HT1080 (cell line): Measurements from ENCODE around the gene IL17A. TPM values are rescaled to one million over a fixed set of nuclear protein-coding genes. Genes with fewer than 3 reads are reported as not detected.

Source experiments
- DNase-seq: peaks from one replicate; pipeline ENCODE4 v3.0.0-alpha.2; 2015; ENCODE audit warnings: low read depth
- polyA plus RNA-seq, 2 experiments: library from polyadenylated mRNA; depleted of rRNA; stranded (reverse); fragments of >200 nt; gene quantifications; 2 replicates each; pipeline ENCODE4 v1.2.3, GENCODE V29; 2015
- total RNA-seq: library from RNA; depleted of rRNA; stranded (reverse); fragments of >200 nt; shearing (Covaris generic); gene quantifications from 2 replicates; pipeline ENCODE4 v1.2.3, GENCODE V29; 2014; rRNA removed

The IL17A gene
- total RNA-seq = not detected in 2 replicates
- polyA plus RNA-seq (2015; cell fraction: cytosol; rRNA removed) = not detected in 2 replicates
- polyA plus RNA-seq (2015; cell fraction: nucleus; rRNA removed) = not detected in 2 replicates

DNA sequence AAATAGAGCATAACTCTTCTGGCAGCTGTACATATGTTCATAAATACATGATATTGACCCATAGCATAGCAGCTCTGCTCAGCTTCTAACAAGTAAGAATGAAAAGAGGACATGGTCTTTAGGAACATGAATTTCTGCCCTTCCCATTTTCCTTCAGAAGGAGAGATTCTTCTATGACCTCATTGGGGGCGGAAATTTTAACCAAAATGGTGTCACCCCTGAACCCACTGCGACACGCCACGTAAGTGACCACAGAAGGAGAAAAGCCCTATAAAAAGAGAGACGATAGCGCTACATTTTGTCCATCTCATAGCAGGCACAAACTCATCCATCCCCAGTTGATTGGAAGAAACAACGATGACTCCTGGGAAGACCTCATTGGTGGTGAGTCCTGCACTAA lies at the start of gene IL17A:
IL17A (plus strand) TSS at position 301 of the 400 bp plus-strand sequence; CDS start at position 358, 57 bp downstream.
- no peak for DNase-seq

DNA sequence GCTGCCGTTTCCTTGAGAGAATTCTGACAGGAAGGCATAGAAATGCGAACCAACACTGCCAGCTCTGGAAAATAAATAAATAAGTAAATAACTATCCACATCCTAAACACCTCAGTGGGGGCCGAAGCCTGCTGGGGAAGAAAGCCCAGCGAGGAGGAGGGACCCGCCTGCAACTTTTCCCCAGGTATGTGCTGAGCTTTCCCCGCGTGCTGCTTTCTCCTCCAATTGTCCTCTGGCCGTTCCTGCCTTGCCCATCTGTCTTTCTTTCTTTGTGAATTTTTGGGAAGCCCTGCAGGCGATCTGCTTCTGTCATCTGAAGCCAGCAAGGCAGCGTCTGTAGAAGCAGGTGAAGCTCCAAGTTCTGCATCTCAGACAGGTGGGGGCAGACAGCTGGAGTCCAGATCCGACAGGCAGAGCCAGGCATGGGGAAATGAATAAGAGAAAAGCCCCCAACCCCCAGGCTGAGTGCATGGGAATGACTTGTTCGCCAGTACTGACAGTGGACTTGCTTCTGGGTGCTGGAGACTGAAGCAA lies 49.2 kb upstream of the IL17A start:
- DNase-seq = no peak

DNA sequence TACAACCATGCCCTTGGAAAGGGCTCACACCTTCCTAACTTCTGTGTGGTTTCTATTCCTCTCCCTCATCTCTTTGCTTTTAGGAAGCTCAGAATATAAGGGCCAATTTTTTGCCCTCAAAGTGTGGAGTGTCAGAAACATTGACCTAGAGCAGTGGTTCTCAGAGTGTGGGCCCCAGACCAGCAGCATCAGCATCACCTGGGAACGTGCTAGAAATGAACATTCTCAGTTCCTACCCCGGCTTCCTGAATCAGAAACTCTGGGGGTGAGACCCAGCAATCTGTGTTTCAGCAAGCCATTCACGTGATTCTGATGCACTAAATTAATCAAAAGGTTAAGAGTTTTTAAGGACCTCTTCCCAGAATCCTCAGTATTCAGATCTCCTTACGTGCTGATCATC lies 47.9 kb upstream of the IL17A start:
- DNase-seq = no peak

DNA sequence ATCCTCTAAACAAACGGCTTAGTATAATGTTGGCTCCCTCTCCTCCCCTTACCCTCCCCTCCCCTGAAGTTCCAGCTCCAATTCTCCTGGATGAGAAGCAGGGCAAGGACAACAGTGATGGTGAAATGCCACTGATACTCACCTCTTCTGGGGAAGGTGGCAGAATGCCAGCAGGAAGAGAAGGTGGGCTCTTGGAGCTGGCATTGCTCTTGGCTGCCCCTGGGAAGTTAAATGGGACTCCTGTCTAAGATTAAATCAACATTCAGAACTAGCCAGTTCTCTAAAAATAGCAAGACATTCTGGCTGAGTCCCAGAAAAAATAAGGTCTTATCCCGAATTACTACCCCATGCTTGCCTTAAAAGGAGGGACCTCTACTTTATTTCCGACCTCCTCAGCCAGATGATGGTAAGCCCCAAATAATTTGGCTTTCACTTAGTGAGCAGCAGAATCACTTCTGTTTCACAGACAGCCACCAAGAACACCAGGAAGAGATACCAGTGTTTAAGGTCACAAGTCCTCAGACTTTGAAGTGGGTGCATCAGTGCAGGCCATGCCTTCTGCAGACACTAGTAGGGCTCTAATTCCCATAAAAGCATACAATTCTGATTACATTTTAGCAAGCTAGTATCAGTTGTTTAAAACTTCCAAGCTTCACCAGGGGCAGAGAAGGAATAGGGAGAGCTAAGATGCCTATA lies 46.0 kb upstream of the IL17A start:
- DNase-seq = no peak

DNA sequence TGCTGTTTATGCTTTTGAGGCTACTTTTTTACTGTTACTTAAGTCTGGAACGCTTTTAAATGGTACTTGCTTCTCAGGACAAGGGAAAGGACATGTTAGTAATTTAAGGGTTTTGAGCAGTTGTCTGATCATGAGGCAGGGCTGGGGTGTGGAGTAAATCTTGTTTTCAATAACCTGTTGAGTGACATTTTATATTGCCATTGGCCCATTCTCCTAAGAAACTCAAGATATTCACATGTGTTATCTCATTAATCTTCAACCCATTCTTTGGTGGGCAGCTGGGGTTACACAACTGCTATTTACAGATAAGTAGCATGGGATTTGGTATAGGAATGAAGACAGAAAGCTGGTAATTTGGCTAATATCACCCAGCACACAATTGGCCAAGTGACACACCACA lies 44.6 kb upstream of the IL17A start:
- DNase-seq = no peak

DNA sequence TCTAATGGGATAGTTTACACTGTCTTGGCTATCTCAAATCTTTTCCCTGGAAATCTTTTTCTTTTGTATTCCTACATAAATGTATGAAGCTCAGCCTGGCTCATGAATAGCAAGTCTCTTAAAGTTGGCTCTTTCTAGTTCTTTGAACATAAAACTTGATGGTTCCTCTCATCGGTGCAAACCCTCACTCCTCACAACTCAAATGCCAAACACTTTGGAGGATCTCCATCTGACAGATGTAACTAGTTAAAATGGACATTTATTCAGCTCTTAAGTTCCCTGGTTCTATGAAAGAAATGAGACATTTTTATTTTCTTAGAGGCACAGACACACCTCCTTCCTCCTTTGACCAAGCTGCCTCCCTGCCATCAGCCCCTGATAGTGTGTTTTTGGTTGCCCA lies 43.6 kb upstream of the IL17A start:
- DNase-seq = no peak

DNA sequence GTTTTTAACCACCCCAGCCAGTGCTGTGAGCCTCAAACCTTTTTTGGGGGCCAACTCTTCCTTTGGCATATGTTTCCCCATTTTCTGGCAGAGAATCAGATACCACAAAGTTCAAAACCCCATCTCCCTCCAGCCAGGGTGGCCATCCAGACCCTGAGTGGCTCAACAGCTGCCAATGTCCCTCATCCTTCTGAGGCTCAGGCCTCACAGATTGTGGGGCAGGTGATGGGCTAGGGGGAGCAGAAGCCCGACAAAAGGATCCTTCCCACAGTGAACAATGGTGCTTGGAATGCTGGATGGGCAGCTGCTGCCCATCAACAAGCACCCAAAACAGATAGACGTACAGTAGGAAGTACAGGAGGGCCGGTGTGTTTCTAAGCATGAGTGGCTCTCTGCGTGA lies 42.6 kb upstream of the IL17A start:
- DNase-seq = no peak

DNA sequence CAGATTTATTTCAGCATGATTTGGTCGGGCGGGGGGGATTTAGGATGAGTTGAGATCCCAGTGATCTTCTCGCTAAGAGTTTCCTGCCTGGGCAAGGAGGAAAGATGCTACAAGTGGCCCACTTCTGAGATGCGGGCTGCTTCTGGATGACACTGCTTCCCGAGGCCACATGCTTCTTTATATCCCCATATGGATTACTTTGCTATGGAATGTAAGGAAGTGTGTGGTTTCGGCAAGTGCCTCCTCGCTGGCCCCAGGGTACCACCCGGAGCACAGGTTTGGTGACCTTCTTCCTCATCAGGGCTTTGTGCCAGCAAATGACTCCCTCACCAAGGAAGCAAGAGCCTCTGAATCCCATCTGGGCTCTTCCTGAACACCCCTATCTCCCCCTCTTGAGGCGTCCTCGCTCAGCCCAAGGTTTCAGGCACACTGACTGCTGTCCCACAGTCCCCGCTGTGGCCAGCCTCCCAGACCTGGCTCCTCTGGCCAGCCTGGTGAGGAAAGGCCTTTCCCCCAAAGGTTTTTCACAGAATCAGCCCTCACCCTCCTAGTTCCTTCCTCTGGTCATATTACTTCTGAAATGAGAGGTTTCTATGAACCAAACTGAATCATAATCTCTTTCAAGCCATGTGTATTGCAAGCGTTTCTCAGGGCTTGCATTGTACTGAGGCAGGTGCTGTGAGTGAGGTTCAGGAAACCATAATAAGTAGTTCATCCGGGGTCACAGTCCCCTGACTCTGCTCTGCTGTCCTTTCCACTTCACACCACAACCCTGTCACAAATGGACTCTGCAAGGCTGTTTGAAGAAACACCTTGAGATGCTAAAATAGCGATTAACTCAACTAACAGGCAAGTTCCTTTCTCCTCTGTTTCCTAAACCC lies 41.7 kb upstream of the IL17A start:
- no peak for DNase-seq

DNA sequence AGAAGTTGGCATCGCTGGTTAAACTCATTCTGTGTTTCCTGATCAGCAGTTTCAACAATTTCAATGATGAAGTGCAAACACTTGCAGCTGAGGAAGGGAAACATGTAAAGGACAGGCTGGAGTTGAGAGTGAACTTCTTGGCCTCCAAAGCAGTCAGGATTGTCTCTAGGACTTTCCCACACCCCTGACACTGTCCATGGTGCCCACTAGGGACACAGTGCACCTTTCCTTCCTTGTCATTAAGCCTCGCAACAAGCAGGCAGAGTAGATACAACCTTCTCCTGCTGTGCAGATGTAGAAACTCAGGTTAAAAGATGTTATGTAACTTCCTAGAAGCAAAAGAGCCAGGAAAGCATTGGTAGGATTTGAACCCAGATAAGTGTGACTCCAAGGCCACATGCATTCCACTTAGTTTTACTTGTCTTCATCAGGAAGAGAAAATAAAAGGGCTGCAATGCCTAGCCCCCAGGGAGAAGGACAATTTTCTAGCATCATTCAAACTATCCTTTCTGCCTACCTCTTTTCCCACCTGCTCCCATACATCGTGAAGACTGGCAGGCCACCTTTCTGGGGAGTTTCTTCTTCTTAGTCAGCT lies 39.2 kb upstream of the IL17A start:
- no peak for DNase-seq

DNA sequence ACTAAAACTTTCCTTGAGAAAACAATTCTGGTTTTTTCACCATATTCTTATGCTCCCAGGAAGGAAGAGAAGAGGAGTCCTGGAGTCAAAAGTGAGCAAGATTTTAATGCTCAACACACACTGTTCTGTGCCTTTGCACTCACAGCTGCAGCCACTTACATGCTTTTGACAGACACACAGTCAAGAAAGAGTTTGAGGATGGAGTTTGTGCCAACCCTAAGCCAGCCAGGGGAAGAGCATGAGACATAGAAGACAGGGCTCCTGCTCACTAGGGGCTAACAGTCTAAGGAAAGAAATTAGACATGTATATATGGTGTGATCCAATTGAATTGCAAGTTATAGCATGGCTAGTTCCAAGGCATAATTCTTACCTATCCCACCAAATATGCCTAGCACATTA lies 37.1 kb upstream of the IL17A start:
- no peak for DNase-seq

DNA sequence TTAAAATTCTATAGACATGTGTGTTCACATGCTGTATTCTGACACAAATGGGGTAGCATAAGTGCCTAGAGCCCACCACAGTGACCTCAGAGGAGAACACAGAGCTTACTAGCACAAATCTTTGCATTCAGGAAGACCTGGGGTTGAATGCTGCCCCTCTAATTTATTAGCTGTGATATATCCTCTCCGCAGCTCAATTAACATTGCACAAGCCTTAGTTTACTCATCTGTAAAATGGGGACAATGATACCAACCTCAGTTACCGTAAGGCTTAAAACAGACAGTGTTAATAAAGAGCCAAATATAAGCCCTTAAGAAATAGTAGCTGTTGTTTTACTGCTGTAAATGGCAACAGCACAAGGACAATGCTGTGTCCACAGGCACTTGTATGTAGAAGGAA lies 36.2 kb upstream of the IL17A start:
- no peak for DNase-seq

DNA sequence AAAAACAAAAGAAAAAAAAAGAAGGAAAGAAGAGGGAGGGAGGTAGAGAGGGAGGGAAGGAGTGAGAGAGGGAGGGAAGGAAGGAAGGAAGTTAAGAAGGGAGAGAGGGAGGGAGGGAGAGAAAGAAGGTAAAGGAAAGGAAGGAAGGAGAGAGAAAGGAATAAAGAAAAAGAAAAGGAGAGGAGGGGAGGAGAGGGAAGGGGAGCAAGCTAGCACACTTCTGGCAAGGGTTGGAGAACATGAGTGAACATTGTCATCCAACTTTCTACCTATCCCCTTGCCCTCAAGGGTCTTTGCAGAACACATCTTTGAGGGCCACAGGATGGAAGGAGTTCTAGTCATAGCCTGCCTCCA lies 34.1 kb upstream of the IL17A start:
- no peak for DNase-seq

DNA sequence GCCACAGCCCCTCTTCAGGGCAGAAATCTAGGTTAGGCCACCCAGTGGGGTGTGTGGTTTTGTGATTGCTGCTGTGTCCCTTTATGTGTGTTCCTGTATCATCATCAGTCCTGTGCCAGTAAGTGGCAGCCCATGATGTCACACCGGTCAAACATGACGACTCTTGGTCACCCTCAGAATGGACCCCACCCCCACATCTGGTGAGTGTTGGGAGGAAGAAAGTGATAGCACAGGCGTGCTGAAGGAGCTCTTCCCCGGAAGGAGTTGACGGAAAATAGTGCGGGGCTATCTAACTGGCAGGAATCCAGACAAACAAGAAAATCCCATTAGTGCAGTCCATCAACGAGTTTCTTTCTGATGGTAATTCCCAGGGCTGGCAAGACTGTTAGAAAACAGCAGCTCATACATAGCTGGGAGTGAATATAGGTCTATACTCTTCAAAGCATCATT lies 33.4 kb upstream of the IL17A start:
- DNase-seq = no peak

DNA sequence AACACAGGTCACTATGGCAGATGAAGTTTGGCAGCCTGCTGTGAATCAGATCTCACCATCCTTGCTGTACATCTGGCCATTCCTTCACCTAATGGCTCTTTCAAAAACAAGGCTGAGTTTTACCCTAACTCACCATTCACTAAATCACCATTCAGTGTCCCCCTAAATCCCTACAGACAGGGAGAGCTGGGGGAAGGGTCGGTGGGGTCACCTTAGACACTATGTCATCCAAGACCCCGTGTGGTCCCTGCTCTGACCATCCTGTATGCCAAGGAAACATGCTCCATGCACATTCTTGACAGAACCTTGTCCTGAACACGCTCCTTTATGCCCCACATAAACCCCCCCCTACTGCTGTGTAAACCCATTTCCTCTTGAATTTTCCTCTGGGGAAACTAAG lies 31.8 kb upstream of the IL17A start:
- DNase-seq = no peak

DNA sequence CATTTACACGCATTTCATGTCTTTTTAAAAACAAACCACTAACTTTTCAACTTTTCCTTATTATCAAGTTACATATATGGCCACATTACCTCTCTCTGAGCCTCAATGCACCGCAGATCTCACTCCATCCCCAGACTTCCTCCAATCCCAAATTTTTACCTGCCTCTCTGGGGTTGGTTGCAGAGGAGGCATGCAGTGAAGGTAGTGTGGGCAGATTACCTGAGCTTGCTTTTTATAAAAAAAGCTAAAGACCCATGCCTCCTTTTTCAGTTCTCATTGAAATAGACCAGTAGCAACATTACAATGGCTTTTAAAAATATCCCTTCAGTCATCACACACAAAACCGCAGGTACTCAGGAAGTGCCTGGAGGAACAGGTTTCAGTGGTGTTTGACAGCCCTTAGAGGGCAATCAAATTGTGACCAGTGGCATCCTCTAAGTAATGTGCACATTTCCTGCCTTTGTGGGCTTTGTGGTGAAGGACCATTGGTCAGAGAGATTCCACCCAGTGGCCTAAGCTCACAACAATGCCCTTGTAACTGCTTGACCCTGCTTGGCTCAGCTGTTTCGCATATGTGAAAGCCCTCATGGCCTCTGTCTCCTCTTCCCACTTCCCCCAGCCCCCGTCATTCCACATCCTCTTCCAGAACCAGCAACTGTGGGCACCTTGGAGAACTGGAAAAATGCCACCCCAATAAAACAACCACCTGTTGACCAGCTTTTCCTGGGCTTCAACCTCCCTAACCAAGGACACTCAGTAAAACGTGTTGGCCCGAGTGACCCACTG lies 30.2 kb upstream of the IL17A start:
- DNase-seq = peak; percentile 87

DNA sequence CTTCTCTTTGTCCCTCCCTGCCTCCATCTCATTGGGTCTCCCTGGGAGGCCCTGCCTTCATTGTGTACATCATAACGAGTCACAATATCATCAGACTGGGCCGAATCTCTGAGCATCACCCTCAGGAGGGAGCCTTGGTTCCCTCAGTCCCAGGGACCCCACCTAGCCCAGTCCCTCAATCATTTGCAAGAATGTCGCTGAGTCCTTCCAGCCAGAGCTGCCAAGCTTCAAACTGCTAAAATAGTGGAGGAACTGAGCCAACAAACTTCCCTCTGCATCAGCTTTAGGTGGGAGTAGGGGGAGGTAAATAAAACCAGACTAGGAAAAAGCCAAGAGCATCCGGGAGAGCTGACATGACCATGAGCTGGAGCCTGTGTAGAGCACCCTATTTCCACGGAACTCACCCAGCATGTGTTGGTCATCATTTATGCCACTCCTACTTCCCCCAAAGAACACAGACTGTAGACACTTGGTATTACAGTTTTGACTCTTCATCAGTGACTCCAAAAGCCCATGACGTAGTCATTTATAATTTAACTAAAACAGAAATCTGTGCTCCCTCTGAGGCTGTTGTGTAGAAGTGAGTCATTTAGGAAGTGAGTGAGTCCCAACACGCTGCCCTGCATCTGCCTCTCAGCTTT lies 28.8 kb upstream of the IL17A start:
- peak; percentile 87 for DNase-seq

DNA sequence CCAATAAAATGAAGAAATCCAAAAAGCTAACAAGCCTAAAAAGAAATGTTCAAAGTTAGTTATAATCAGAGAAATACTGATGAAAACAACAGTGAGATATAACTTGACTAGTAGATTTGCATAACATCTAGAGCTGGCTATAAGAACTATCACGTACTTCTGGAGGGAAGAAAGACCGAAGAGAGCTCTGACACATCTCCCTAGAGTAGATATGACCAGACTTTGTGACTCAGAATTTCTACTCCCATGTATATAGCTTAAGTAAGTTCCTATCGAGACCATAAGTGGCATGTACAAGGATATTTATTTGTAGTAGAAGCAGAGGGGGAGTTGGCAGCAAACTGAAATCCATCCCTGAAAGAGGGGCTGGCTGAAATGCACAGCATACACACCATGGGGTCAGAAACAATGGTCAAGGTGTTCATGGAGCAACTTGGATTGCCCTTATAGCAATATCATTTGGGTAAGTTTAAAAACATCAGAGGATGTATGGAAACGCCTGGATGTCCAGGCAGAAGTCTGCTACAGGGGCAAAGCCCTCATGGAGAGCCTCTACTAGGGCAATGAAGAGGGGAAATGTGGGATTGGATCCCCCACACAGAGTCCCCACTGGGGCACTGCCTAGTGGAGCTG lies 25.6 kb upstream of the IL17A start:
- no peak for DNase-seq

DNA sequence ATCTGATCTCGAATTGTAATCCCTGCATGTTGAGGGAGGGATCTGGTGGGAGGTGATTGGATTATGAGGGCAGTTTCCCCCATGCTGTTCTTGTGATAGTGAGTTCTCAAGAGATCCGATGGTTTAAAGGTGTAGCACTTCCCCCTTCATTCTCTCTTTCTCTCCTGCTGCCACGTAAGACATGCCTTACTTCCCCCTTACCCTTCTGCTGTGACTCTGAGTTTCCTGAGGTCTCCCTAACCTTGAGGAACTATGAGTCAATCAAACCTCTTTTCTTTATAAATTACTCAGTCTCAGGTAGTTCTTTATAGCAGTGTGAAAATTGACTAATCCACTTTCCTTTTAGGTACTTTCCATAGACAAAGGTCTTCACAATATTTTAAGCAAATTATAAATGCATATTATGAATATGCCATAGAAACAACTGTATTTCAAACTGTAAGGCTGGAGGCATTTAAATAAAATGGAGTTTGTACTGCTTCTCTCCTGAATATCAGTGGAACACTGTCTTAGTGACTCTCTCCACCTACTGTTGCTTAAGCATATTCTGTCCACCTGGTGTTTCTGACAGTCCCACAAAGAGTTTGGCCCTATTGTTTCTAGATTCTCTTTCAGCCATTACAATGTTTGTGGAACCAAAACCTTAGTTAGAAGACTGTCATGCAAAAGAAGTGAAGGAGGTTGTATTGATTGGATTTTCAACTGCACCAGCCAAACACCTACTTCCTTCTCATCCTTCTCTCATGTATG lies 24.3 kb upstream of the IL17A start:
- DNase-seq = no peak
